ENCODE results near the gene MTA3. TPM values are rescaled to one million over a fixed set of nuclear protein-coding genes. Genes with fewer than 3 reads are reported as not detected.

Gene MTA3
- total RNA-seq, 4 donors from 2014 or later, result 40.0 to 73.2 (median 54.3) TPM

DNA sequence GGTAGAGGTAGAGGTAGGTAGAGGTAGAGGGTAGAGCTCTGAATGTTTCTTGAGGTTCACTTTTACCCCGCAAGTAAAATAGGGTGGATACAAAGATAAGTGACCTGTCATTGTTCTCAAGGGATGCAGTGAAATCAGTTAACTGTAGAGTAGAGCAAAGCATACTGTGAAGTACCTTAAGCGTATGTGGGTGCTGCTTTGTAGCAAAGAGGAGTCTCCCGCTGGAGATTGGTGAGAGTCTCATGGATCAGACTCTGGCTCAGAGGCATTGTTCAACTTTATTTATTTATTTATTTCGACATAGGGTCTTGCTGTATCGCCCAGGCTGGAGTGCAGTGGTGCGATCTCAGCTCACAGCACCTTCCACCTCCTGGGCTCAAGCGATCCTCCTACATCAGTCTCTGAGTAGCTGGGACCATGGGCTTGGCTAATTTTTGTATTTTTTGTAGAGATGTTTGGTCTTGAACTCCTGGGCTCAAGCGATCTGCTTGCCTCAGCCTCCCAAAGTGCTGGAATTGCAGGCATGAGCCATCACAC, 38.7 kb downstream of the MTA3 start:
- in situ Hi-C loops (cut with MboI; ENCODE audit: low pct_ligation_motif_present in 1 of 4, low pct_unique_long_range_greater_than_20kb in 1 of 4, low sequenced_read_pairs in 3 of 4), result no loop called here
- 72 to 80% methylated on average over 8 of the region's 8 CpGs for WGBS, 2 donors (ENCODE audit: low coverage in 1 of 2)

DNA sequence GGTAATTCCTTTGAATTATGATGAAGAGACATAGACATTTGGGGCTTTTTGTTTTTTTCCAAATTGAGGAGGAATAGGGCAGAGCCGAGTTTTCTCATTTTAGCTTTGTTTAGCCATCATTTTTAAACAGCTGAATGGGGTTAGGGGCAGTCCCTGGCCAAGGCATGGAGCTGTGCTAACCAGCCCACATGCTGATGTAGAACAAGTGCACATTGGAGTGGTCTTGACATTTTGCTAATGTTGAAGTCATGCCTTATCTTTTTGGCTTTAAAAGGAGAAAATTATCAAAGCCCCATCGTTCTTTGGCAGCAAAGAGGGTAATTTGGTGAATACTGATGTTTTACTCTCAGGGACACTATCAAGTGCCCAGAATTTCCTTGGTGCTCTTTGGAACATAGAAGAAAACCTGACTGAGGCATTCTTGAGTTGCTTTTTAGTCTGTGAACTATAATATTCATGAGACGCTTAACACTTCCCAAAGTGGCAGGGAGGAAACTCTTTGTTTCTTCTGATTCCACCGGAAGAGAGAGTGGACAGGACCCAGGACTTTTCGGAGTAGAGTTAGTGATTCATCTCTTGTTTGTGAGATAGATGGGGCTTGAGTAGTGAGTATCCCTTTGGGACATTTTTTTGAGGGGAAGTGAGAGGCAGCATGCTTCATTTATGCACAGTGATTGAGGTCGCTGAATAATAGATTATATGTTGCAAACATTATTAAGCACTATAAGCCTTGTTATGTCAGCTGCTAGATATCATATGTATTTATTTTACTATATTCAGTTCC, 45.0 kb downstream of the MTA3 start:
- in situ Hi-C loops (cut with MboI; ENCODE audit: low pct_ligation_motif_present in 1 of 4, low pct_unique_long_range_greater_than_20kb in 1 of 4, low sequenced_read_pairs in 3 of 4), result no loop called here
- H3K4me1 ChIP-seq, result no peaks in the 10 kb centered on the region

More for the DNA sequence above, 38.7 kb downstream of the MTA3 start:
- H3K4me3 ChIP-seq, result no peak overlapping the region
- H3K9me3 ChIP-seq, result no peaks in the 10 kb centered on the region
- TF ChIP-seq, protein P1, sequence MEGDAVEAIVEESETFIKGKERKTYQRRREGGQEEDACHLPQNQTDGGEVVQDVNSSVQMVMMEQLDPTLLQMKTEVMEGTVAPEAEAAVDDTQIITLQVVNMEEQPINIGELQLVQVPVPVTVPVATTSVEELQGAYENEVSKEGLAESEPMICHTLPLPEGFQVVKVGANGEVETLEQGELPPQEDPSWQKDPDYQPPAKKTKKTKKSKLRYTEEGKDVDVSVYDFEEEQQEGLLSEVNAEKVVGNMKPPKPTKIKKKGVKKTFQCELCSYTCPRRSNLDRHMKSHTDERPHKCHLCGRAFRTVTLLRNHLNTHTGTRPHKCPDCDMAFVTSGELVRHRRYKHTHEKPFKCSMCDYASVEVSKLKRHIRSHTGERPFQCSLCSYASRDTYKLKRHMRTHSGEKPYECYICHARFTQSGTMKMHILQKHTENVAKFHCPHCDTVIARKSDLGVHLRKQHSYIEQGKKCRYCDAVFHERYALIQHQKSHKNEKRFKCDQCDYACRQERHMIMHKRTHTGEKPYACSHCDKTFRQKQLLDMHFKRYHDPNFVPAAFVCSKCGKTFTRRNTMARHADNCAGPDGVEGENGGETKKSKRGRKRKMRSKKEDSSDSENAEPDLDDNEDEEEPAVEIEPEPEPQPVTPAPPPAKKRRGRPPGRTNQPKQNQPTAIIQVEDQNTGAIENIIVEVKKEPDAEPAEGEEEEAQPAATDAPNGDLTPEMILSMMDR (IDR thresholded peaks at IDR 0.05), result no peak
- TF ChIP-seq POLR2AphosphoS5 (IDR thresholded peaks at IDR 0.05) (no peak), POLR2A (IDR thresholded peaks at IDR 0.05) (no peak), EP300 (IDR thresholded peaks at IDR 0.05; ENCODE audit: low read depth) (no peak)
- H3K27ac ChIP-seq, result no peak overlapping the region
- no peak for DNase-seq
- no peaks in the 10 kb centered on the region for H3K27me3 ChIP-seq
- peaks cover 0 to 12% (median 5%) of the 10 kb centered on the region in 4 donors for H3K4me1 ChIP-seq
- peaks cover 0 to 14% (median 4%) of the 10 kb centered on the region in 4 donors for H3K36me3 ChIP-seq
- intact Hi-C loops (cut with DNase I; ENCODE audit: low total_unique reads), result no loop called here

DNA sequence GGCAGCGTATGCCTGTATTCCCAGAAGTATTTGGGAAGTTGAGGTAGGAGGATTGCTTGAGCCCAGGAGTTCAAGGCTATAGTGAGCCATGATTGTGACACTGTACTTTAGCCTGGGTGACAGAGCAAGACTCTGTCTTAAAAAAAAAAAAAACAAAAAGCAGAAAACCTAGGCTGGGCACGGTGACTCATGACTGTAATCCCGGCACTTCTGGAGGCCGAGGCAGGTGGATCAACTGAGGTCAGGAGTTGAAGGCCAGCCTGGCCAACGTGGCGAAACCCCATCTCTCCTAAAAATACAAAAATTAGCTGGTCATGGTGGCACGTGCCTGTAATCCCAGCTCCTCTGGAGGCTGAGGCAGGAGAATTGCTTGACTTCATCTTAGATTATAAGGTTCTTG, 46.4 kb downstream of the MTA3 start:
- TF ChIP-seq POLR2A (IDR thresholded peaks at IDR 0.05) (no peak), POLR2AphosphoS5 (IDR thresholded peaks at IDR 0.05) (no peak)
- TF ChIP-seq, protein P1 (IDR thresholded peaks at IDR 0.05), result no peak
- Histone ChIP-seq H3K4me1 (no peaks in the 10 kb centered on the region), H3K27me3 (no peaks in the 10 kb centered on the region), H3K4me3 (no peak overlapping the region), H3K9me3 (no peaks in the 10 kb centered on the region), H3K27ac (no peak overlapping the region), H3K36me3 (peaks cover 0 to 11% (median 4%) of the 10 kb centered on the region in 4 donors)
- DNase-seq, result peak; percentile 26
- in situ Hi-C loops (cut with MboI; ENCODE audit: low pct_ligation_motif_present in 1 of 4, low pct_unique_long_range_greater_than_20kb in 1 of 4, low sequenced_read_pairs in 3 of 4), result no loop called here
- intact Hi-C loops (cut with DNase I; ENCODE audit: low total_unique reads), result no loop called here
- WGBS, 2 donors (ENCODE audit: low coverage in 1 of 2), result 75 to 80% methylated on average over 7 of the region's 7 CpGs

More for the DNA sequence above, 45.0 kb downstream of the MTA3 start:
- Histone ChIP-seq H3K27me3 (no peaks in the 10 kb centered on the region), H3K9me3 (no peaks in the 10 kb centered on the region), H3K36me3 (peaks cover 0 to 17% (median 7%) of the 10 kb centered on the region in 4 donors), H3K27ac (no peak overlapping the region), H3K4me3 (no peak overlapping the region)
- intact Hi-C loops (cut with DNase I; ENCODE audit: low total_unique reads), result no loop called here
- 79 to 86% methylated on average over 6 of the region's 6 CpGs for WGBS, 2 donors (ENCODE audit: low coverage in 1 of 2)
- no peak for DNase-seq
- TF ChIP-seq POLR2A (IDR thresholded peaks at IDR 0.05) (no peak), POLR2AphosphoS5 (IDR thresholded peaks at IDR 0.05) (no peak), EP300 (IDR thresholded peaks at IDR 0.05; ENCODE audit: low read depth) (no peak)
- TF ChIP-seq, protein P1 (IDR thresholded peaks at IDR 0.05), result no peak

DNA sequence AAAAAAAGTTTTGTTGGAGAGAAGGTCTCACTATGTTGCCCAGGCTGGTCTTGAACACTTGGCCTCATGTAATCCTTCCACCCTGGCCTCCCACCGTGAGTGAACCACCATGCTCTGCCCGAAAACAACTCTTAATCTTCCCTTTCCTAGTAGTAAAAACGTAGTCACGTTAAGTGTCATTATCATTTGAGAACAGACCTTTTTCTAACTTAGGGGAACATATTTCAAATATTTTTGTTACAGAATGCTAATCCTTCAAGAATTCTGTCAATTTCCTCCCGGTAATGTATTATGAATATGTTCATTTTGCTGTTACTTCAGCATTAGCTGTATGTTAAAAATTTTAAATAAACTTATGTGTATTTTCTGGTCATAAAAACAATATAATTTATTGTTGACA, 49.7 kb downstream of the MTA3 start:
- Histone ChIP-seq H3K27me3 (no peaks in the 10 kb centered on the region), H3K9me3 (no peaks in the 10 kb centered on the region), H3K27ac (no peak overlapping the region), H3K4me3 (no peak overlapping the region), H3K4me1 (peaks cover 0 to 3% (median 0%) of the 10 kb centered on the region in 4 donors), H3K36me3 (peaks cover 0 to 10% (median 0%) of the 10 kb centered on the region in 4 donors)
- TF ChIP-seq, protein P1 (IDR thresholded peaks at IDR 0.05), result no peak
- TF ChIP-seq POLR2AphosphoS5 (IDR thresholded peaks at IDR 0.05), result no peak
- TF ChIP-seq POLR2A (IDR thresholded peaks at IDR 0.05), result no peak
- TF ChIP-seq EP300 (IDR thresholded peaks at IDR 0.05; ENCODE audit: low read depth), result no peak
- 92 to 94% methylated on average over 5 of the region's 5 CpGs for WGBS, 2 donors (ENCODE audit: low coverage in 1 of 2)
- DNase-seq, result no peak
- in situ Hi-C loops (cut with MboI; ENCODE audit: low pct_ligation_motif_present in 1 of 4, low pct_unique_long_range_greater_than_20kb in 1 of 4, low sequenced_read_pairs in 3 of 4) (no loop called here), intact Hi-C loops (cut with DNase I; ENCODE audit: low total_unique reads) (no loop called here)

All from transverse colon (tissue), 4 donors.